Measurements from ENCODE around the gene KCNK5.

Gene KCNK5

GRCh38 chr6:39188098-39188450 is 41.2 kb downstream of the KCNK5 start:
- Histone ChIP-seq H3K9me3 (ENCODE audit: control insufficient read depth, low read length) (no peaks in the 10 kb centered on the region), H3K36me3 (ENCODE audit: control insufficient read depth, insufficient read depth, low read length) (peaks cover 13% of the 10 kb centered on the region), H3K4me1 (ENCODE audit: control insufficient read depth, insufficient read depth, low read length, poor library complexity, severe bottlenecking) (peaks cover 7% of the 10 kb centered on the region), H3K27ac (ENCODE audit: low read depth, low read length, severe bottlenecking) (no peak overlapping the region), H3K4me3 (ENCODE audit: extremely low read depth, insufficient read depth, low read length, poor library complexity, severe bottlenecking) (no peak overlapping the region)
- WGBS, 2 experiments (ENCODE audit: insufficient coverage in 2 of 2), result 100% methylated on average over 2 to 4 of the region's 4 CpGs

GRCh38 chr6:39184906-39185580 is 44.2 kb downstream of the KCNK5 start:
- Histone ChIP-seq H3K9me3 (ENCODE audit: control insufficient read depth, low read length) (no peaks in the 10 kb centered on the region), H3K4me3 (ENCODE audit: extremely low read depth, insufficient read depth, low read length, poor library complexity, severe bottlenecking) (no peak overlapping the region), H3K36me3 (ENCODE audit: control insufficient read depth, insufficient read depth, low read length) (peaks cover 5% of the 10 kb centered on the region), H3K27ac (ENCODE audit: low read depth, low read length, severe bottlenecking) (no peak overlapping the region), H3K4me1 (ENCODE audit: control insufficient read depth, insufficient read depth, low read length, poor library complexity, severe bottlenecking) (peaks cover 3% of the 10 kb centered on the region)
- WGBS, 2 experiments (ENCODE audit: insufficient coverage in 2 of 2), result 97 to 100% methylated on average over 4 of the region's 5 CpGs

- WGBS, 2 experiments (ENCODE audit: insufficient coverage in 2 of 2), result 100% methylated on average over 3 of the region's 3 CpGs; no CpG with 5 or more reads in 1 of the 2 experiments
- Histone ChIP-seq H3K36me3 (ENCODE audit: control insufficient read depth, insufficient read depth, low read length) (peaks cover 5% of the 10 kb centered on the region), H3K4me1 (ENCODE audit: control insufficient read depth, insufficient read depth, low read length, poor library complexity, severe bottlenecking) (no peaks in the 10 kb centered on the region), H3K9me3 (ENCODE audit: control insufficient read depth, low read length) (no peaks in the 10 kb centered on the region), H3K27ac (ENCODE audit: low read depth, low read length, severe bottlenecking) (no peak overlapping the region), H3K4me3 (ENCODE audit: extremely low read depth, insufficient read depth, low read length, poor library complexity, severe bottlenecking) (no peak overlapping the region)
These were observed 46.7 kb downstream of the KCNK5 start for GRCh38 chr6:39182604-39183003.

- no peak overlapping the region for H3K27ac ChIP-seq (ENCODE audit: low read depth, low read length, severe bottlenecking)
- no peaks in the 10 kb centered on the region for H3K4me1 ChIP-seq (ENCODE audit: control insufficient read depth, insufficient read depth, low read length, poor library complexity, severe bottlenecking)
- H3K9me3 ChIP-seq (ENCODE audit: control insufficient read depth, low read length), result peaks cover 3% of the 10 kb centered on the region
- no peak overlapping the region for H3K4me3 ChIP-seq (ENCODE audit: extremely low read depth, insufficient read depth, low read length, poor library complexity, severe bottlenecking)
- H3K36me3 ChIP-seq (ENCODE audit: control insufficient read depth, insufficient read depth, low read length), result peaks cover 5% of the 10 kb centered on the region
- 98 to 100% methylated on average over 2 to 4 of the region's 4 CpGs for WGBS, 2 experiments (ENCODE audit: insufficient coverage in 2 of 2)
These were observed 47.4 kb downstream of the KCNK5 start for GRCh38 chr6:39181826-39182225.

GRCh38 chr6:39181333-39181732 is 47.9 kb downstream of the KCNK5 start:
- H3K4me3 ChIP-seq (ENCODE audit: extremely low read depth, insufficient read depth, low read length, poor library complexity, severe bottlenecking), result no peak overlapping the region
- peaks cover 4% of the 10 kb centered on the region for H3K9me3 ChIP-seq (ENCODE audit: control insufficient read depth, low read length)
- 84 to 93% methylated on average over 5 to 6 of the region's 6 CpGs for WGBS, 2 experiments (ENCODE audit: insufficient coverage in 2 of 2)
- H3K27ac ChIP-seq (ENCODE audit: low read depth, low read length, severe bottlenecking), result no peak overlapping the region
- no peaks in the 10 kb centered on the region for H3K4me1 ChIP-seq (ENCODE audit: control insufficient read depth, insufficient read depth, low read length, poor library complexity, severe bottlenecking)
- H3K36me3 ChIP-seq (ENCODE audit: control insufficient read depth, insufficient read depth, low read length), result peaks cover 5% of the 10 kb centered on the region

GRCh38 chr6:39178804-39179203 is 50.5 kb downstream of the KCNK5 start:
- H3K27ac ChIP-seq (ENCODE audit: low read depth, low read length, severe bottlenecking), result no peak overlapping the region
- H3K36me3 ChIP-seq (ENCODE audit: control insufficient read depth, insufficient read depth, low read length), result no peaks in the 10 kb centered on the region
- no peaks in the 10 kb centered on the region for H3K4me1 ChIP-seq (ENCODE audit: control insufficient read depth, insufficient read depth, low read length, poor library complexity, severe bottlenecking)
- WGBS, 2 experiments (ENCODE audit: insufficient coverage in 2 of 2), result 60 to 86% methylated on average over 1 of the region's 4 CpGs
- peaks cover 4% of the 10 kb centered on the region for H3K9me3 ChIP-seq (ENCODE audit: control insufficient read depth, low read length)
- no peak overlapping the region for H3K4me3 ChIP-seq (ENCODE audit: extremely low read depth, insufficient read depth, low read length, poor library complexity, severe bottlenecking)

- Histone ChIP-seq H3K27ac (ENCODE audit: low read depth, low read length, severe bottlenecking) (no peak overlapping the region), H3K4me1 (ENCODE audit: control insufficient read depth, insufficient read depth, low read length, poor library complexity, severe bottlenecking) (no peaks in the 10 kb centered on the region), H3K4me3 (ENCODE audit: extremely low read depth, insufficient read depth, low read length, poor library complexity, severe bottlenecking) (no peak overlapping the region), H3K9me3 (ENCODE audit: control insufficient read depth, low read length) (peaks cover 4% of the 10 kb centered on the region), H3K36me3 (ENCODE audit: control insufficient read depth, insufficient read depth, low read length) (no peaks in the 10 kb centered on the region)
- WGBS, 2 experiments (ENCODE audit: insufficient coverage in 2 of 2), result 88 to 100% methylated on average over 1 to 4 of the region's 8 CpGs
These were observed 51.0 kb downstream of the KCNK5 start for GRCh38 chr6:39178235-39178634.

GRCh38 chr6:39177130-39177529 is 52.1 kb downstream of the KCNK5 start:
- Histone ChIP-seq H3K4me3 (ENCODE audit: extremely low read depth, insufficient read depth, low read length, poor library complexity, severe bottlenecking) (no peak overlapping the region), H3K4me1 (ENCODE audit: control insufficient read depth, insufficient read depth, low read length, poor library complexity, severe bottlenecking) (no peaks in the 10 kb centered on the region), H3K27ac (ENCODE audit: low read depth, low read length, severe bottlenecking) (no peak overlapping the region), H3K9me3 (ENCODE audit: control insufficient read depth, low read length) (peaks cover 4% of the 10 kb centered on the region), H3K36me3 (ENCODE audit: control insufficient read depth, insufficient read depth, low read length) (no peaks in the 10 kb centered on the region)
- 91 to 100% methylated on average over 1 of the region's 1 CpG for WGBS, 2 experiments (ENCODE audit: insufficient coverage in 2 of 2)

GRCh38 chr6:39173270-39173669 is 56.0 kb downstream of the KCNK5 start:
- no peaks in the 10 kb centered on the region for H3K4me1 ChIP-seq (ENCODE audit: control insufficient read depth, insufficient read depth, low read length, poor library complexity, severe bottlenecking)
- WGBS, 2 experiments (ENCODE audit: insufficient coverage in 2 of 2), result 93 to 94% methylated on average over 2 to 5 of the region's 6 CpGs
- H3K4me3 ChIP-seq (ENCODE audit: extremely low read depth, insufficient read depth, low read length, poor library complexity, severe bottlenecking), result no peak overlapping the region
- H3K27ac ChIP-seq (ENCODE audit: low read depth, low read length, severe bottlenecking), result no peak overlapping the region
- peaks cover 9% of the 10 kb centered on the region for H3K9me3 ChIP-seq (ENCODE audit: control insufficient read depth, low read length)
- no peaks in the 10 kb centered on the region for H3K36me3 ChIP-seq (ENCODE audit: control insufficient read depth, insufficient read depth, low read length)

- 100% methylated on average over 1 of the region's 5 CpGs; no CpG with 5 or more reads in 1 of the 2 experiments for WGBS, 2 experiments (ENCODE audit: insufficient coverage in 2 of 2)
- Histone ChIP-seq H3K4me3 (ENCODE audit: extremely low read depth, insufficient read depth, low read length, poor library complexity, severe bottlenecking) (no peak overlapping the region), H3K9me3 (ENCODE audit: control insufficient read depth, low read length) (peaks cover 9% of the 10 kb centered on the region), H3K27ac (ENCODE audit: low read depth, low read length, severe bottlenecking) (no peak overlapping the region), H3K4me1 (ENCODE audit: control insufficient read depth, insufficient read depth, low read length, poor library complexity, severe bottlenecking) (no peaks in the 10 kb centered on the region), H3K36me3 (ENCODE audit: control insufficient read depth, insufficient read depth, low read length) (no peaks in the 10 kb centered on the region)
These were observed 56.9 kb downstream of the KCNK5 start for GRCh38 chr6:39172377-39172757.

- 88 to 92% methylated on average over 3 to 4 of the region's 4 CpGs for WGBS, 2 experiments (ENCODE audit: insufficient coverage in 2 of 2)
- H3K27ac ChIP-seq (ENCODE audit: low read depth, low read length, severe bottlenecking), result no peak overlapping the region
These were observed 57.5 kb downstream of the KCNK5 start for GRCh38 chr6:39171489-39172376.

More at GRCh38 chr6:39171489-39172376, 57.5 kb downstream of the KCNK5 start:
- no peak overlapping the region for H3K4me3 ChIP-seq (ENCODE audit: extremely low read depth, insufficient read depth, low read length, poor library complexity, severe bottlenecking)
- no peaks in the 10 kb centered on the region for H3K36me3 ChIP-seq (ENCODE audit: control insufficient read depth, insufficient read depth, low read length)
- H3K9me3 ChIP-seq (ENCODE audit: control insufficient read depth, low read length), result peaks cover 6% of the 10 kb centered on the region
- no peaks in the 10 kb centered on the region for H3K4me1 ChIP-seq (ENCODE audit: control insufficient read depth, insufficient read depth, low read length, poor library complexity, severe bottlenecking)

Data from mesodermal cell (in vitro differentiated cells).